HEK293 (cell line): Measurements from ENCODE around the gene ARL4A.

Source experiments
- CTCF ChIP-seq: fragments of 450-650 bp; formaldehyde crosslinking; IDR thresholded peaks from 2 replicates; pipeline ENCODE4 v1.5.1; 2016; ENCODE audit warnings: missing biosample characterization, missing genetic modification characterization
- PRDM6 ChIP-seq: fragments of 450-650 bp; formaldehyde crosslinking; IDR thresholded peaks from 2 replicates; pipeline ENCODE4 v1.5.1; 2017; ENCODE audit warnings: missing biosample characterization, missing genetic modification characterization
- SP2 ChIP-seq: fragments of 450-650 bp; formaldehyde crosslinking; IDR thresholded peaks from 2 replicates; pipeline ENCODE4 v1.5.1; 2016; ENCODE audit warnings: missing biosample characterization, missing genetic modification characterization
- SP7 ChIP-seq: fragments of 450-650 bp; formaldehyde crosslinking; IDR thresholded peaks from 2 replicates; pipeline ENCODE4 v1.5.1; 2016; ENCODE audit warnings: missing biosample characterization, missing genetic modification characterization
- TCF7L2 ChIP-seq: IDR thresholded peaks from 2 replicates; pipeline ENCODE4 v1.6.1; 2011; ENCODE audit warnings: low read depth, mild to moderate bottlenecking, inconsistent platforms, low read length, moderate library complexity, borderline replicate concordance
- ZNF121 ChIP-seq: fragments of 450-650 bp; formaldehyde crosslinking; IDR thresholded peaks from 2 replicates; pipeline ENCODE4 v1.5.1; 2016; ENCODE audit warnings: missing biosample characterization, missing genetic modification characterization
- ZNF138 ChIP-seq: fragments of 450-650 bp; formaldehyde crosslinking; IDR thresholded peaks from 2 replicates; pipeline ENCODE4 v1.5.1; 2016; ENCODE audit warnings: missing biosample characterization, missing genetic modification characterization, borderline replicate concordance
- ZNF561 ChIP-seq: fragments of 450-650 bp; IDR thresholded peaks from 2 replicates; pipeline ENCODE4 v1.5.1; 2018; ENCODE audit warnings: missing biosample characterization, missing genetic modification characterization, borderline replicate concordance
- ZNF610 ChIP-seq: fragments of 450-650 bp; formaldehyde crosslinking; IDR thresholded peaks from 2 replicates; pipeline ENCODE4 v1.5.1; 2016; ENCODE audit warnings: missing biosample characterization, missing genetic modification characterization, borderline replicate concordance

- TF ChIP-seq ZNF610 (tag by site-specific recombination) = no peak
- no peak for TF ChIP-seq ZNF138 (tag by site-specific recombination)
- no peak for TF ChIP-seq SP2 (tag by site-specific recombination)
- no peak for TF ChIP-seq ZNF121 (tag by site-specific recombination)
- TF ChIP-seq CTCF (tag by site-specific recombination) = no peak
- TF ChIP-seq SP7 (tag by site-specific recombination) = no peak
- TF ChIP-seq TCF7L2 = no peak
- peak; percentile 39 for TF ChIP-seq PRDM6 (tag by site-specific recombination)
- no peak for TF ChIP-seq ZNF561 (tag by site-specific recombination)
Measured at GRCh38 chr7:12729112-12729511, 41.7 kb downstream of the ARL4A start.
